Raji (cell line): ENCODE measurements around the gene POLD3.

Experiments
- POLR2A ChIP-seq: IDR thresholded peaks from 2 replicates; pipeline ENCODE4 v1.6.1; 2011; ENCODE audit warnings: low read depth, low read length, control low read depth; ENCODE audit not compliant: insufficient read depth

Gene POLD3

GRCh38 chr11:74647831-74648230, 55.4 kb downstream of the POLD3 start:
- TF ChIP-seq POLR2A = no peak

DNA sequence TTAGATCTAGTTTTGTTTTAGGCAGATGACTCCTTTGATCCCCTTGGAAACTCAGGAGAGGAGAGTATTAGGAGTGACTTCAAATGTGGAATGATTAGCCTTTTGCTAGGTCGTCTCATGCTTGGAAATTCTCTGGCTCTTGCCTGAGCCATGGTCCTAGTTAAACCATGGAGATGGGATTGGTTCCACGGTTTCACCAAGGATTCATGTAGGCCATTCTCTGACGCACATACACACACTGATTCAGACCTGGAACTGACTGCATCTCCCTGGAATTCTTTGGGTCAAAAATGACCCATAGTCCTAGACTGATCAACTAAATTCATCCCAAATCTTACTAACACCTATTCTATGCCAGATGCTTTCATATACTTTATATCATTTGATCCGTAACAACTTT, 56.5 kb downstream of the POLD3 start:
- TF ChIP-seq POLR2A = no peak

- TF ChIP-seq POLR2A = no peak
Observed at GRCh38 chr11:74650498-74650897, 58.1 kb downstream of the POLD3 start.

DNA sequence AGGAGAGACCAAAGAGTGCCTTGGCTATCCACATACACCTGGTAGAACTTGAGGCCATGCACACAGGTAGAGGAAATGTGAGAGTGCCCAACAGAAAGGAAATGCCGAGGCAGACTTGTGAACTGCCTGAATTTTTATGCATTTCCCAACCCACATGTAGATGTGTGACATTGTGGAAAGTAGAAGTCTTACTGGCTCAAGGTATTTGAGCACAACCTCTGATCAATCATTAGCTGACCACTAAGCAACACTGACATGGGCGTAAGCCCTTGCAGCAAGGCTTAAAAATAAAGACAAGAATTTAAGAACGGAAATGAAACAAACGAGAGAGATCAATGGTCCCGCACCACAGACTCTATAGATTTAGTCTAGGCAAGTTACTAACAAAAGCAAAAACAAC, 62.6 kb downstream of the POLD3 start:
- TF ChIP-seq POLR2A = no peak

DNA sequence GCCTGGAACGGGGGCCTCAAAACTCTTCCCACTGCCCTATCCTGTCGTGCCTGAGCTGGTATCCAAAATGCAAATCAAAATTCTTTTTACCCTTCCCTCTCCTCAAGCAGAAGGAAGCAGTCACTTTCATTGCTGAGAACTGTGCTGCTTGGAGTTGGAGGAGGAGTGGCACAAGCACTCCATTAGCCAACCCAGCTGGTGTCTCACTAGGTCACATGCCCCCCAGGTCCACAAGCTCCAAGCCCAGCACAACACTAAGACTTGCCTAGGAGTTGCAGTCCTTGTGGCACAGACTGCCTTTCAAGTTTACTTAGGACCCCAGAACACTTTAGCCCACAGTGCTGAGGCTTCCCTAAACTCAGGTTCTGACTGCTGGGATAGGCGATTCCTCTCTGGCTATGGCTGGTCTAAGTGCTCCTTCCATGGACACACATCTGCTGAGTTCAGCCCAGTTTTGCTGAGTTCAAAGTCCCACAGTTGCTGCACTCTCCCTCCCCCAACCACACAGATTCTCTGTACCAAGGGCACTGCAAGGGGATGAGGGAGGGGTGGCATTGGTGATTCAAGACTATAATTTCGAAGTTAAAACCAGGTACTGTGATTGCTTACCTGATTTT, 70.2 kb downstream of the POLD3 start:
- no peak for TF ChIP-seq POLR2A

- no peak for TF ChIP-seq POLR2A
Observed at GRCh38 chr11:74663315-74663714, 70.9 kb downstream of the POLD3 start.

GRCh38 chr11:74669211-74670160, 77.1 kb downstream of the POLD3 start:
- TF ChIP-seq POLR2A = no peak

GRCh38 chr11:74670171-74670570, 77.8 kb downstream of the POLD3 start:
- no peak for TF ChIP-seq POLR2A

DNA sequence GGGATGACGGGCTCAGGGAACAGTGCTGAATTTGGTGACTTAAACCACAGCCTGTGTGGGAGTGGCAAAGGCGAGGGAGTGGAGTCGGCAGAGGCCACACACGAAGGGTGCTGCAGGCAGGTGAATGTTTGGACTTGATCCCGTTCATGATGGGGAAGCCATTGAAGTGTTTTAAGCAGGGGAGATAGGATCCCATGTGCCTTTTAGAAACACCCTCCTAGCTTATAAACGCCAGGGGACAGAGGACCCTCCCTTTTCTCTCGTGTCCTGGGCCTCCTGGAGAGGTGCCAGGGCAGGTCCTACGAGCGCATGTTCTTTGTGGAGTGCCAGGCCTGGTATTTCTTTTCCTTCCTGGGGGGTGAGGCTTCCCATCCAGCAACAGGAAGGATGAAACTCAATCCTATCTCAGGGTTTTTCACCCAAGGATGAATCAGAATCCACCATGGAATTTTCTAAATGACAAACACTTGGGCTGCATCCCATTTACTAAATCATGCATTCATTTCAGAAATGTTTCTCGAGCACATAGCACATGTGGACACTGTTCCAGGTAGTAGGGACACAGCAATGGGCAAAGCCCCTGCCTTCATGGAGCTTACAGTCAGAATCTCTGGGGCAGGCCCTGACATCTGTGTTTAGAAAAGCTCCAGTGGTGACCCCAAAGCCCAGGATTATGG, 79.3 kb downstream of the POLD3 start:
- no peak for TF ChIP-seq POLR2A

GRCh38 chr11:74672332-74672955, 80.1 kb downstream of the POLD3 start:
- TF ChIP-seq POLR2A = no peak

GRCh38 chr11:74672956-74673692, 80.7 kb downstream of the POLD3 start:
- TF ChIP-seq POLR2A = no peak

GRCh38 chr11:74673693-74674360, 81.4 kb downstream of the POLD3 start:
- TF ChIP-seq POLR2A = no peak

- TF ChIP-seq POLR2A = no peak
Observed at GRCh38 chr11:74675761-74676160, 83.4 kb downstream of the POLD3 start.

DNA sequence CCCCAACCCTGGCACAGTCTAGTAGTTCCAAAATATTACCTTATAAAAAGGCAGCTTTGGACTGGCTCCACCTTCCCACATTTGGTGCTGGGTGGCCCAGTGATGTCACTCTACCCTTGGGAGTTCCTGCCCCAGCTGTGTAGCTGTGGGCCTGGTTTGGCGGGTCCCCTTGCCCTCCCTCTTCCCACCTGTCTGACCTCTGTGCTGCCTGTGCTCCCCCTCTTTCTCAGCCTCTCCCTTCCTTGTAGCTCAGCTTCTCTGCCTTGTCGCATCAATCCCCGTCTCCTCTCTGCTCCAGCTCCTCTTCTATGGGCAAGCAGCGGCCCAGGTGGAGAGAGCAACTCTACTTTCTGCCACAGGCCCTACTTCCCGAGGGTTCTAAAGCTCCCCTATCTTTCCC, 84.2 kb downstream of the POLD3 start:
- no peak for TF ChIP-seq POLR2A

DNA sequence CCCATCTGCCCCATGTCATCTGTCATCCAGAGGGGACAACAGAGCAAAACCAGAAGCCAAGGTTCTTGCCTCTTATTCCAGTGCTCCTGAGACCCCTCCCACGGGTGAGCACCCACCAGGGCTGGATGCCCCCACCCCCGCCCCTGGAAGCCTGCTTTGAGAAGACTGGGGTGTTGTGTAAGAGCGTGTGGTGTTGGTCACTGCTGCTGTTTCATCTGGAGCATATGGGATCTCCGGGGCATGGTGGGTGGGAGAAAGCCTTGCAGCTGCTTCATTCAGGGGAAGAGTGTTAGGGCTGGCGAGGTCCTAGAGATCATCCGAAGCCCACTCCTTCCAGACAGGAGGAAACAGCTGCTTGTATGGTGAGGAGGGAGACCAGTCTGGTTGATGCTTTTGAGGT, 84.7 kb downstream of the POLD3 start:
- no peak for TF ChIP-seq POLR2A

- TF ChIP-seq POLR2A = no peak
Observed at GRCh38 chr11:74678041-74678440, 85.7 kb downstream of the POLD3 start.
